Globus pallidus (tissue), 1 donor: ENCODE data around the gene NOTCH1.

Source experiments
- DNase-seq: peaks from one replicate; pipeline ENCODE4 v3.0.0-alpha.2; 2015; ENCODE audit warnings: low spot score

Gene NOTCH1

GRCh38 chr9:136499935-136500910, 45.6 kb downstream of the NOTCH1 start:
- no peak for DNase-seq

GRCh38 chr9:136499071-136499934, 46.5 kb downstream of the NOTCH1 start:
- DNase-seq, result no peak

GRCh38 chr9:136497916-136498695, 47.7 kb downstream of the NOTCH1 start:
- DNase-seq, result no peak

- no peak for DNase-seq
Observed at GRCh38 chr9:136496801-136497620, 48.8 kb downstream of the NOTCH1 start.

GRCh38 chr9:136496181-136496580, 49.7 kb downstream of the NOTCH1 start:
- no peak for DNase-seq

- no peak for DNase-seq
Observed at GRCh38 chr9:136495238-136495800, 50.5 kb downstream of the NOTCH1 start.

GRCh38 chr9:136494531-136495215, 51.2 kb downstream of the NOTCH1 start:
- no peak for DNase-seq

- DNase-seq, result no peak
Observed at GRCh38 chr9:136494012-136494411, 51.8 kb downstream of the NOTCH1 start.

- DNase-seq, result no peak
Observed at GRCh38 chr9:136493567-136493971, 52.3 kb downstream of the NOTCH1 start.

GRCh38 chr9:136492978-136493522, 52.8 kb downstream of the NOTCH1 start:
- no peak for DNase-seq

GRCh38 chr9:136489731-136490130, 56.1 kb downstream of the NOTCH1 start:
- DNase-seq, result no peak

GRCh38 chr9:136488247-136489214, 57.3 kb downstream of the NOTCH1 start:
- DNase-seq, result peak; percentile 35

- no peak for DNase-seq
Observed at GRCh38 chr9:136487672-136488071, 58.2 kb downstream of the NOTCH1 start.

- DNase-seq, result no peak
Observed at GRCh38 chr9:136486823-136487620, 58.8 kb downstream of the NOTCH1 start.

- DNase-seq, result no peak
Observed at GRCh38 chr9:136486131-136486530, 59.7 kb downstream of the NOTCH1 start.

- DNase-seq, result peak; percentile 78
Observed at GRCh38 chr9:136485049-136486045, 60.5 kb downstream of the NOTCH1 start.
